WTC11 (cell line): Measurements from ENCODE around the gene NEURL2. TPM values are rescaled to one million over a fixed set of nuclear protein-coding genes. Genes with fewer than 3 reads are reported as not detected.

Experiments
- ATAC-seq: fragments of 200-7000 bp; cut with Tn5 transposase; 2 replicates; pipeline ENCODE4 v1.10.0; 2021; ENCODE audit warnings: mild to moderate bottlenecking, moderate library complexity
- CTCF ChIA-PET: fragments of 300-600 bp; sonication (Branson Sonifier 250); formaldehyde crosslinking; loops from one replicate; lab custom pipeline; 2021; ENCODE audit warnings: antibody characterized with exemption; lab: Charles Lee
- POLR2A ChIA-PET: fragments of 350-600 bp; sonication (Branson Sonifier 250); formaldehyde crosslinking; loops from one replicate; lab custom pipeline; 2021; ENCODE audit warnings: antibody characterized with exemption; lab: Charles Lee
- DNase-seq: peaks from one replicate; pipeline ENCODE4 v3.0.0; 2021; ENCODE audit warnings: low spot score
- H3K27ac Mint-ChIP-seq: 2 replicates; pipeline ENCODE4 v1.8.0; 2021; ENCODE audit warnings: mixed read lengths
- H3K27me3 Mint-ChIP-seq: 2 replicates; pipeline ENCODE4 v1.8.0; 2021; ENCODE audit warnings: low read depth, mild to moderate bottlenecking, moderate library complexity, mixed read lengths
- H3K36me3 Mint-ChIP-seq: 2 replicates; pipeline ENCODE4 v1.8.0; 2021; ENCODE audit warnings: mixed read lengths
- H3K4me1 Mint-ChIP-seq: 2 replicates; pipeline ENCODE4 v1.8.0; 2022; ENCODE audit warnings: mixed read lengths
- H3K4me3 Mint-ChIP-seq: 2 replicates; pipeline ENCODE4 v1.8.0; 2021; ENCODE audit warnings: mild to moderate bottlenecking, moderate library complexity, mixed read lengths
- H3K9me3 Mint-ChIP-seq: 2 replicates; pipeline ENCODE4 v1.8.0; 2021; ENCODE audit warnings: mixed read lengths
- ATF1 ChIP-seq: sonication (generic); formaldehyde crosslinking; IDR thresholded peaks from 2 replicates; pipeline ENCODE4 v1.8.1; 2023; ENCODE audit warnings: mild to moderate bottlenecking, moderate library complexity, missing genetic modification reagents
- CBFB ChIP-seq: sonication (generic); formaldehyde crosslinking; IDR thresholded peaks from 2 replicates; pipeline ENCODE4 v1.8.1; 2022; ENCODE audit warnings: mild to moderate bottlenecking, low read depth, missing genetic modification reagents
- EMX1 ChIP-seq: fragments of 250-450 bp; sonication (Bioruptor Pico); IDR thresholded peaks from 2 replicates; pipeline ENCODE4 v1.8.0; 2021; ENCODE audit warnings: mild to moderate bottlenecking
- ETV6 ChIP-seq: sonication (generic); formaldehyde crosslinking; IDR thresholded peaks from 2 replicates; pipeline ENCODE4 v1.8.1; 2022; ENCODE audit warnings: mild to moderate bottlenecking, missing genetic modification reagents
- FOXJ3 ChIP-seq: sonication (generic); formaldehyde crosslinking; IDR thresholded peaks from 2 replicates; pipeline ENCODE4 v1.9.0; 2021; ENCODE audit warnings: missing genetic modification reagents, mild to moderate bottlenecking, borderline replicate concordance
- GRHL2 ChIP-seq: fragments of 250-450 bp; sonication (Bioruptor Pico); IDR thresholded peaks from 2 replicates; pipeline ENCODE4 v1.8.0; 2022; ENCODE audit warnings: mild to moderate bottlenecking, moderate library complexity; ENCODE audit not compliant: insufficient replicate concordance, severe bottlenecking
- JAZF1 ChIP-seq: fragments of 250-450 bp; sonication (Bioruptor Pico); IDR thresholded peaks from 2 replicates; pipeline ENCODE4 v1.9.0; 2021; ENCODE audit warnings: moderate library complexity, mild to moderate bottlenecking, inconsistent platforms
- NFATC4 ChIP-seq: fragments of 250-450 bp; sonication (Bioruptor Pico); IDR thresholded peaks from 2 replicates; pipeline ENCODE4 v1.9.0; 2021; ENCODE audit warnings: mild to moderate bottlenecking
- NR2C2 ChIP-seq: sonication (generic); formaldehyde crosslinking; IDR thresholded peaks from 2 replicates; pipeline ENCODE4 v1.8.0; 2022; ENCODE audit warnings: mild to moderate bottlenecking, missing genetic modification reagents
- OVOL2 ChIP-seq: fragments of 250-450 bp; sonication (Bioruptor Pico); IDR thresholded peaks from 2 replicates; pipeline ENCODE4 v1.9.0; 2021; ENCODE audit warnings: mild to moderate bottlenecking, borderline replicate concordance
- RELA ChIP-seq: sonication (generic); formaldehyde crosslinking; IDR thresholded peaks from 2 replicates; pipeline ENCODE4 v1.8.1; 2022; ENCODE audit warnings: missing genetic modification reagents, mild to moderate bottlenecking, borderline replicate concordance
- SMAD4 ChIP-seq: sonication (generic); formaldehyde crosslinking; IDR thresholded peaks from 2 replicates; pipeline ENCODE4 v1.8.0; 2022; ENCODE audit warnings: mild to moderate bottlenecking, missing genetic modification reagents
- ZNF671 ChIP-seq: fragments of 250-450 bp; sonication (Bioruptor Pico); IDR thresholded peaks from 2 replicates; pipeline ENCODE4 v1.8.0; 2021; ENCODE audit warnings: mild to moderate bottlenecking
- total RNA-seq: library from RNA; stranded (reverse); gene quantifications from 3 replicates; pipeline ENCODE4 v1.2.3, GENCODE V29; 2021
- TF ChIP-seq, protein P1 (sequence below): sonication (generic); formaldehyde crosslinking; IDR thresholded peaks from 2 replicates; pipeline ENCODE4 v1.8.1; 2022; ENCODE audit warnings: low read depth, missing genetic modification reagents, borderline replicate concordance
- TF ChIP-seq, protein P2 (sequence below): sonication (generic); formaldehyde crosslinking; IDR thresholded peaks from 2 replicates; pipeline ENCODE4 v1.8.0; 2023; ENCODE audit warnings: missing genetic modification reagents
- TF ChIP-seq, protein P3 (sequence below): sonication (generic); formaldehyde crosslinking; IDR thresholded peaks from 2 replicates; pipeline ENCODE4 v1.8.0; 2022; ENCODE audit warnings: mild to moderate bottlenecking, missing genetic modification reagents
- TF ChIP-seq, protein P4 (sequence below): sonication (generic); formaldehyde crosslinking; IDR thresholded peaks from 2 replicates; pipeline ENCODE4 v1.8.1; 2022; ENCODE audit warnings: low read depth, mild to moderate bottlenecking, moderate library complexity, missing genetic modification reagents, borderline replicate concordance
- TF ChIP-seq, protein P5 (sequence below): sonication (generic); formaldehyde crosslinking; IDR thresholded peaks from 2 replicates; pipeline ENCODE4 v1.8.1; 2022; ENCODE audit warnings: mild to moderate bottlenecking, moderate library complexity, missing genetic modification reagents
- TF ChIP-seq, protein P6 (sequence below): fragments of 250-450 bp; sonication (Bioruptor Pico); IDR thresholded peaks from 2 replicates; pipeline ENCODE4 v1.9.0; 2021; ENCODE audit warnings: mild to moderate bottlenecking, borderline replicate concordance

The NEURL2 gene
- total RNA-seq, 1 experiment from 2014 or later = 6.6 TPM

DNA sequence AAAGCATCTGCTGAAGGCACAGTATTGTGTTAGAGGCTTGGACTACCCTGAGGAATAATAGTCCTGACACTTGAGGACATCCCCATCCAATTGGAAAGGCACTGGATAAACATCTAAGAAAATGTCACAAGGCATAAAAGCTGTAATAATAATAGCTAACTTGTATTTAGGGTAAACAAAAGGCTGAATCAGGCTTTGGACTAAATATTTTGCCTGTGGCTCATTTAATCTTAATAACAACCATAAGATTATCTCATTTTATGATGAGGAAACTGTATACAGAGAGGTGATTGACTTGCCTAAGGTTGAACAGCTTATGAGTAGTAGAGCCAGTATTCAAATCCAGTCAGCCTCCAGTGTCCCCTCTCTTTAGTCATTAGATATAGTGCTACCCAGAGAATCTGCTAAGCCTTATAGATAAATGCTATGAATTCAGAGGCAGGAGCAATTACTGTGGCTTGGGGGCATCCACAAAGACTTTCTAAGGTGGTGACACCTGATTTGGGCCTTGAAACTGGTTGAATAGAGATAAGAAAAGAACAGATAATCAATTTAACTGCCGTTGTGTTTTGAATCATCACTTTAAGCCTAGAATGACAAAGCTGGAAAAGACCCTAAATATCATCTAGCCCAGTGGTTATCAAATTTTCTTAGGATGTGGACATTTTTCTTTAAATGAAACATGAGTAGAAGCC, 17.5 kb downstream of the NEURL2 start (continued):
- TF ChIP-seq OVOL2 (CRISPR knock-in tag) (no peak), NR2C2 (no peak), RELA (CRISPR knock-in tag) (no peak), JAZF1 (CRISPR knock-in tag) (no peak), EMX1 (CRISPR knock-in tag) (no peak), ZNF671 (no peak), GRHL2 (CRISPR knock-in tag) (no peak), ETV6 (no peak), FOXJ3 (CRISPR knock-in tag) (no peak), ATF1 (CRISPR knock-in tag) (no peak)
- TF ChIP-seq, protein P1, sequence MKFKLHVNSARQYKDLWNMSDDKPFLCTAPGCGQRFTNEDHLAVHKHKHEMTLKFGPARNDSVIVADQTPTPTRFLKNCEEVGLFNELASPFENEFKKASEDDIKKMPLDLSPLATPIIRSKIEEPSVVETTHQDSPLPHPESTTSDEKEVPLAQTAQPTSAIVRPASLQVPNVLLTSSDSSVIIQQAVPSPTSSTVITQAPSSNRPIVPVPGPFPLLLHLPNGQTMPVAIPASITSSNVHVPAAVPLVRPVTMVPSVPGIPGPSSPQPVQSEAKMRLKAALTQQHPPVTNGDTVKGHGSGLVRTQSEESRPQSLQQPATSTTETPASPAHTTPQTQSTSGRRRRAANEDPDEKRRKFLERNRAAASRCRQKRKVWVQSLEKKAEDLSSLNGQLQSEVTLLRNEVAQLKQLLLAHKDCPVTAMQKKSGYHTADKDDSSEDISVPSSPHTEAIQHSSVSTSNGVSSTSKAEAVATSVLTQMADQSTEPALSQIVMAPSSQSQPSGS (CRISPR knock-in tag) = no peak
- TF ChIP-seq, protein P2, sequence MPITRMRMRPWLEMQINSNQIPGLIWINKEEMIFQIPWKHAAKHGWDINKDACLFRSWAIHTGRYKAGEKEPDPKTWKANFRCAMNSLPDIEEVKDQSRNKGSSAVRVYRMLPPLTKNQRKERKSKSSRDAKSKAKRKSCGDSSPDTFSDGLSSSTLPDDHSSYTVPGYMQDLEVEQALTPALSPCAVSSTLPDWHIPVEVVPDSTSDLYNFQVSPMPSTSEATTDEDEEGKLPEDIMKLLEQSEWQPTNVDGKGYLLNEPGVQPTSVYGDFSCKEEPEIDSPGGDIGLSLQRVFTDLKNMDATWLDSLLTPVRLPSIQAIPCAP (CRISPR knock-in tag) = no peak
- TF ChIP-seq, protein P3, sequence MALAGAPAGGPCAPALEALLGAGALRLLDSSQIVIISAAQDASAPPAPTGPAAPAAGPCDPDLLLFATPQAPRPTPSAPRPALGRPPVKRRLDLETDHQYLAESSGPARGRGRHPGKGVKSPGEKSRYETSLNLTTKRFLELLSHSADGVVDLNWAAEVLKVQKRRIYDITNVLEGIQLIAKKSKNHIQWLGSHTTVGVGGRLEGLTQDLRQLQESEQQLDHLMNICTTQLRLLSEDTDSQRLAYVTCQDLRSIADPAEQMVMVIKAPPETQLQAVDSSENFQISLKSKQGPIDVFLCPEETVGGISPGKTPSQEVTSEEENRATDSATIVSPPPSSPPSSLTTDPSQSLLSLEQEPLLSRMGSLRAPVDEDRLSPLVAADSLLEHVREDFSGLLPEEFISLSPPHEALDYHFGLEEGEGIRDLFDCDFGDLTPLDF (CRISPR knock-in tag) = no peak
- TF ChIP-seq, all 79 proteins: peak for 0

DNA sequence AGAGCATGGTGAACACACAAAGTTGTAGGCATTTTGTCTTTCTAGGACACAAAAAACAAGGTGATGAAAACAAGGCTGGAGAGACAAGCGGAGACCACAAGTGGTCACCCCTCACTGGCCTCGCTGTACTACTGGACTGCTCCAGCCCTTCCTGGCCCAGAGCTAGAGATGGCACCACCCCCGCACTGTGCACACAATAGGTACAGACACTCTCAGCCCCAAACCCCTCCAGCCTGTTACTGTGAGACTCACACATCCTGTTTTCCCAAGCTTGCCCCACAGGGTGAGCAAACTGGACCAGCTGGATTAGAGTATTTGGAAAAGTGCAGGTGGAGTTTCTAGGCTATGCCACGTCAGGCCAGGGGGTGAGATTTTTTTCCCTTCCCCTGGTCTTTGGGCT, 18.4 kb downstream of the NEURL2 start:
- POLR2A ChIA-PET = no interaction called here
- H3K27ac Mint-ChIP-seq = peak overlapping the region; percentile 10; the same call in 1 of the 2 replicates

More for the DNA sequence above, 18.4 kb downstream of the NEURL2 start:
- ATAC-seq (no peak), DNase-seq (no peak)
- H3K27me3 Mint-ChIP-seq = no peaks in the 10 kb centered on the region
- peaks cover 4% of the 10 kb centered on the region; the same call in 1 of the 2 replicates for H3K9me3 Mint-ChIP-seq
- no peak overlapping the region for H3K4me3 Mint-ChIP-seq
- H3K4me1 Mint-ChIP-seq = no peaks in the 10 kb centered on the region
- peaks cover 5% of the 10 kb centered on the region; the same call in 1 of the 2 replicates for H3K36me3 Mint-ChIP-seq
- CTCF ChIA-PET = interaction anchor here (0.5 to 1.8 kb wide), 5 partner anchors 9 to 327 kb away, joined by 3 to 9 read pairs (median 3); no protein-coding TSS in a partner anchor
- TF ChIP-seq, protein P4, sequence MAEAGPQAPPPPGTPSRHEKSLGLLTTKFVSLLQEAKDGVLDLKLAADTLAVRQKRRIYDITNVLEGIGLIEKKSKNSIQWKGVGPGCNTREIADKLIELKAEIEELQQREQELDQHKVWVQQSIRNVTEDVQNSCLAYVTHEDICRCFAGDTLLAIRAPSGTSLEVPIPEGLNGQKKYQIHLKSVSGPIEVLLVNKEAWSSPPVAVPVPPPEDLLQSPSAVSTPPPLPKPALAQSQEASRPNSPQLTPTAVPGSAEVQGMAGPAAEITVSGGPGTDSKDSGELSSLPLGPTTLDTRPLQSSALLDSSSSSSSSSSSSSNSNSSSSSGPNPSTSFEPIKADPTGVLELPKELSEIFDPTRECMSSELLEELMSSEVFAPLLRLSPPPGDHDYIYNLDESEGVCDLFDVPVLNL (CRISPR knock-in tag) = no peak
- TF ChIP-seq, protein P5, sequence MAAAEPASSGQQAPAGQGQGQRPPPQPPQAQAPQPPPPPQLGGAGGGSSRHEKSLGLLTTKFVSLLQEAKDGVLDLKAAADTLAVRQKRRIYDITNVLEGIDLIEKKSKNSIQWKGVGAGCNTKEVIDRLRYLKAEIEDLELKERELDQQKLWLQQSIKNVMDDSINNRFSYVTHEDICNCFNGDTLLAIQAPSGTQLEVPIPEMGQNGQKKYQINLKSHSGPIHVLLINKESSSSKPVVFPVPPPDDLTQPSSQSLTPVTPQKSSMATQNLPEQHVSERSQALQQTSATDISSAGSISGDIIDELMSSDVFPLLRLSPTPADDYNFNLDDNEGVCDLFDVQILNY (CRISPR knock-in tag) = no peak
- TF ChIP-seq SMAD4 (no peak), NFATC4 (no peak), GRHL2 (CRISPR knock-in tag) (no peak), CBFB (CRISPR knock-in tag) (no peak)
- TF ChIP-seq, protein P6, sequence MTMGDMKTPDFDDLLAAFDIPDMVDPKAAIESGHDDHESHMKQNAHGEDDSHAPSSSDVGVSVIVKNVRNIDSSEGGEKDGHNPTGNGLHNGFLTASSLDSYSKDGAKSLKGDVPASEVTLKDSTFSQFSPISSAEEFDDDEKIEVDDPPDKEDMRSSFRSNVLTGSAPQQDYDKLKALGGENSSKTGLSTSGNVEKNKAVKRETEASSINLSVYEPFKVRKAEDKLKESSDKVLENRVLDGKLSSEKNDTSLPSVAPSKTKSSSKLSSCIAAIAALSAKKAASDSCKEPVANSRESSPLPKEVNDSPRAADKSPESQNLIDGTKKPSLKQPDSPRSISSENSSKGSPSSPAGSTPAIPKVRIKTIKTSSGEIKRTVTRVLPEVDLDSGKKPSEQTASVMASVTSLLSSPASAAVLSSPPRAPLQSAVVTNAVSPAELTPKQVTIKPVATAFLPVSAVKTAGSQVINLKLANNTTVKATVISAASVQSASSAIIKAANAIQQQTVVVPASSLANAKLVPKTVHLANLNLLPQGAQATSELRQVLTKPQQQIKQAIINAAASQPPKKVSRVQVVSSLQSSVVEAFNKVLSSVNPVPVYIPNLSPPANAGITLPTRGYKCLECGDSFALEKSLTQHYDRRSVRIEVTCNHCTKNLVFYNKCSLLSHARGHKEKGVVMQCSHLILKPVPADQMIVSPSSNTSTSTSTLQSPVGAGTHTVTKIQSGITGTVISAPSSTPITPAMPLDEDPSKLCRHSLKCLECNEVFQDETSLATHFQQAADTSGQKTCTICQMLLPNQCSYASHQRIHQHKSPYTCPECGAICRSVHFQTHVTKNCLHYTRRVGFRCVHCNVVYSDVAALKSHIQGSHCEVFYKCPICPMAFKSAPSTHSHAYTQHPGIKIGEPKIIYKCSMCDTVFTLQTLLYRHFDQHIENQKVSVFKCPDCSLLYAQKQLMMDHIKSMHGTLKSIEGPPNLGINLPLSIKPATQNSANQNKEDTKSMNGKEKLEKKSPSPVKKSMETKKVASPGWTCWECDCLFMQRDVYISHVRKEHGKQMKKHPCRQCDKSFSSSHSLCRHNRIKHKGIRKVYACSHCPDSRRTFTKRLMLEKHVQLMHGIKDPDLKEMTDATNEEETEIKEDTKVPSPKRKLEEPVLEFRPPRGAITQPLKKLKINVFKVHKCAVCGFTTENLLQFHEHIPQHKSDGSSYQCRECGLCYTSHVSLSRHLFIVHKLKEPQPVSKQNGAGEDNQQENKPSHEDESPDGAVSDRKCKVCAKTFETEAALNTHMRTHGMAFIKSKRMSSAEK = no peak
